ENCODE results near the gene RAB11FIP4.

- TF ChIP-seq, protein P1, sequence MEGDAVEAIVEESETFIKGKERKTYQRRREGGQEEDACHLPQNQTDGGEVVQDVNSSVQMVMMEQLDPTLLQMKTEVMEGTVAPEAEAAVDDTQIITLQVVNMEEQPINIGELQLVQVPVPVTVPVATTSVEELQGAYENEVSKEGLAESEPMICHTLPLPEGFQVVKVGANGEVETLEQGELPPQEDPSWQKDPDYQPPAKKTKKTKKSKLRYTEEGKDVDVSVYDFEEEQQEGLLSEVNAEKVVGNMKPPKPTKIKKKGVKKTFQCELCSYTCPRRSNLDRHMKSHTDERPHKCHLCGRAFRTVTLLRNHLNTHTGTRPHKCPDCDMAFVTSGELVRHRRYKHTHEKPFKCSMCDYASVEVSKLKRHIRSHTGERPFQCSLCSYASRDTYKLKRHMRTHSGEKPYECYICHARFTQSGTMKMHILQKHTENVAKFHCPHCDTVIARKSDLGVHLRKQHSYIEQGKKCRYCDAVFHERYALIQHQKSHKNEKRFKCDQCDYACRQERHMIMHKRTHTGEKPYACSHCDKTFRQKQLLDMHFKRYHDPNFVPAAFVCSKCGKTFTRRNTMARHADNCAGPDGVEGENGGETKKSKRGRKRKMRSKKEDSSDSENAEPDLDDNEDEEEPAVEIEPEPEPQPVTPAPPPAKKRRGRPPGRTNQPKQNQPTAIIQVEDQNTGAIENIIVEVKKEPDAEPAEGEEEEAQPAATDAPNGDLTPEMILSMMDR (IDR thresholded peaks at IDR 0.05) = no peak
- TF ChIP-seq POLR2A (IDR thresholded peaks at IDR 0.05) = no peak
- no peak for TF ChIP-seq EP300 (IDR thresholded peaks at IDR 0.05)
Observed at GRCh38 chr17:31523862-31524730, 132.6 kb downstream of the RAB11FIP4 start.

Measured in gastroesophageal sphincter (tissue), 3 donors.